Measurements from ENCODE around the gene NFU1. TPM values are rescaled to one million over a fixed set of nuclear protein-coding genes. Genes with fewer than 3 reads are reported as not detected.

Gene NFU1
- total RNA-seq, 2 donors from 2014 or later, result 31.8 to 43.0 TPM

- peaks cover 43% of the 10 kb centered on the region for H3K36me3 ChIP-seq
- H3K4me1 ChIP-seq, result no peaks in the 10 kb centered on the region
- no peak overlapping the region for H3K4me3 ChIP-seq
- no peaks in the 10 kb centered on the region for H3K9me3 ChIP-seq
- no peak for TF ChIP-seq CTCF (IDR thresholded peaks at IDR 0.05)
- H3K27me3 ChIP-seq, result no peaks in the 10 kb centered on the region
- no peak overlapping the region for H3K27ac ChIP-seq
- DNase-seq (ENCODE audit: low spot score), result no peak
These were observed 21.1 kb downstream of the NFU1 start for GRCh38 chr2:69416147-69416546.

DNA sequence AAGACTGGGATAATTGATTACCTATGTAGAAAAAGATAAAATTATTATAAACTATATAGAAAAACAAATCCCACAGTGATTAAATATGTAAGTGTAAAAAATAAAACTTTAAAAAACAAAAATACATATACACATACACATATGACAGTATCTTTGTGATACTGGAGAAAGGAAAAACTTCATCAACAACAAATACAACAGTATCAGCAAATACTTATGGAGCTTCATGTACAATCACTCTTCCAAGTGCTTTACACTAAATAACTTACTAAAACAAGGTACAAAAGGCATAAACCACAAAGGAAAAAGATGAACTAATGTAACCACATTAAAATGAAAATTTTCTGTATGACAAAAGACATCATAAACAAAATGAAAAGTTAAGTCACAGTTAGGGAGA is 26.1 kb downstream of the NFU1 start:
- H3K4me3 ChIP-seq, result no peak overlapping the region
- TF ChIP-seq CTCF (IDR thresholded peaks at IDR 0.05), result no peak
- H3K9me3 ChIP-seq, result no peaks in the 10 kb centered on the region
- no peaks in the 10 kb centered on the region for H3K27me3 ChIP-seq
- H3K4me1 ChIP-seq, result no peaks in the 10 kb centered on the region
- peaks cover 42% of the 10 kb centered on the region for H3K36me3 ChIP-seq
- no peak for DNase-seq (ENCODE audit: low spot score)
- no peak overlapping the region for H3K27ac ChIP-seq

GRCh38 chr2:69405306-69405705 is 31.9 kb downstream of the NFU1 start:
- Histone ChIP-seq H3K4me3 (no peak overlapping the region), H3K9me3 (peaks cover 0 to 7% of the 10 kb centered on the region in 2 donors), H3K4me1 (no peaks in the 10 kb centered on the region), H3K27me3 (no peaks in the 10 kb centered on the region), H3K27ac (no peak overlapping the region), H3K36me3 (peaks cover 46% of the 10 kb centered on the region)
- TF ChIP-seq CTCF (IDR thresholded peaks at IDR 0.05), result no peak
- no peak for DNase-seq (ENCODE audit: low spot score)

GRCh38 chr2:69400121-69400520 is 37.1 kb downstream of the NFU1 start:
- TF ChIP-seq CTCF (IDR thresholded peaks at IDR 0.05), result no peak
- Histone ChIP-seq H3K4me1 (no peaks in the 10 kb centered on the region), H3K4me3 (no peak overlapping the region), H3K9me3 (peaks cover 0 to 7% of the 10 kb centered on the region in 2 donors), H3K36me3 (peaks cover 52% of the 10 kb centered on the region), H3K27me3 (no peaks in the 10 kb centered on the region), H3K27ac (no peak overlapping the region)
- DNase-seq (ENCODE audit: low spot score), result no peak

GRCh38 chr2:69397234-69397633 is 40.0 kb downstream of the NFU1 start:
- no peak for TF ChIP-seq CTCF (IDR thresholded peaks at IDR 0.05)
- Histone ChIP-seq H3K36me3 (peaks cover 26% of the 10 kb centered on the region), H3K4me1 (no peaks in the 10 kb centered on the region), H3K27ac (no peak overlapping the region), H3K4me3 (no peak overlapping the region), H3K27me3 (no peaks in the 10 kb centered on the region), H3K9me3 (no peaks in the 10 kb centered on the region)
- DNase-seq (ENCODE audit: low spot score), result no peak

DNA sequence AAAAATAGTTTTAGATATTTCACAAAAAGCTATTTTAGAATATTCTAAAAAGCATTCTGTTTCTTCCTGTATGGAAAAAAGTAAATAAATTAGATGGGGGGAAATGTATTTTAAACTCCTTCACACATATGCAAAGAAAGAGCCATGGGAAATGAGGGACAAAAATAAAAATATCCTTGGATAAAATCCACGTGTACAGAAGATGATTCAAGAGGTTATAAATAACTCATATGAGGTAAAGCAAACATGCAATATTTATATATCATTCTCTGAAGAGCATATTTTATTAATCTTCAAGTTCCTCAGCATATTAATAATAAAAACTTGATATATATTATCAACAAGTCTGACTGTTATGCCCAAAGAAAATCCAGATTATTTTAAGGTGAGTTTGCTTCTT is 41.4 kb downstream of the NFU1 start:
- H3K27me3 ChIP-seq, result no peaks in the 10 kb centered on the region
- H3K27ac ChIP-seq, result peak overlapping the region in 1 of 2 donors; percentile 74
- TF ChIP-seq CTCF (IDR thresholded peaks at IDR 0.05), result no peak
- no peaks in the 10 kb centered on the region for H3K9me3 ChIP-seq
- H3K4me1 ChIP-seq, result no peaks in the 10 kb centered on the region
- no peak for DNase-seq (ENCODE audit: low spot score)
- H3K36me3 ChIP-seq, result peaks cover 18% of the 10 kb centered on the region
- H3K4me3 ChIP-seq, result no peak overlapping the region

Data from right atrium auricular region (tissue), 2 donors.